ENCODE measurements around the gene FNTB. TPM values are rescaled to one million over a fixed set of nuclear protein-coding genes. Genes with fewer than 3 reads are reported as not detected.
"Not testable (repeated sequence)": the region's sequence is repeated elsewhere in the genome, so short reads cannot be mapped to it uniquely, and the experiment has no call there.

Gene FNTB
- total and polyA plus RNA-seq, 5 experiments from 2014 or later = 2.0 to 9.9 (median 7.7) TPM

- ATAC-seq (no peak), DNase-seq (no peak)
- no peaks in the 10 kb centered on the region for H3K9me3 Mint-ChIP-seq
- H3K27me3 Mint-ChIP-seq = no peaks in the 10 kb centered on the region
- POLR2A ChIA-PET = no interaction called here
- H3K27ac Mint-ChIP-seq = peak overlapping the region in 1 of 10 donors; percentile 67
- H3K4me3 Mint-ChIP-seq = no peak overlapping the region
- H3K4me1 Mint-ChIP-seq = peaks cover 0 to 4% (median 1%) of the 10 kb centered on the region in 4 donors
- peaks cover 0 to 73% (median 23%) of the 10 kb centered on the region in 3 donors for H3K36me3 Mint-ChIP-seq
These were observed 24.8 kb downstream of the FNTB start for GRCh38 chr14:65011538-65011937.

DNA sequence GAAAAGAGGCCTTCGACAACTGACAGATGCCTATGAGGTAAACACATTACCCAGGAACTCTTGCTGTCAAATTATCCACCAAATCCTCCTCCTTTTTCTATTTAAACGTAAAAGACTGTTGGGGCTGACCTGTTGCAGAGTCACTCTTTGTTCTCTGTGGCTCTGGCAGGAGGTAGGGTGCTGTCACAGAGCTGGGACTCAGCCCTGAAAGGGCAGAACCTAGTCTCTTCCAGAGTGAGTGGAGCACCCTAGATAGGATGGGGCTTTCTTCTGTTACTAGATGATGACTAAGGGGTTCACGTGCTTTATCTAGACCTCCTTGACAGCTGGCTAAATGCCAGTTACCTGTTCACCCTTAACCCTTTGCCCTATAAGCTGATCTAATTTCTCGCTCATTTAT lies 25.7 kb downstream of the FNTB start:
- Mint-ChIP-seq H3K27me3 (no peaks in the 10 kb centered on the region), H3K9me3 (no peaks in the 10 kb centered on the region), H3K27ac (peak overlapping the region in 1 of 10 donors; percentile 13), H3K4me1 (peaks cover 0 to 4% (median 1%) of the 10 kb centered on the region in 4 donors), H3K36me3 (peaks cover 0 to 75% (median 24%) of the 10 kb centered on the region in 3 donors), H3K4me3 (no peak overlapping the region)
- POLR2A ChIA-PET = no interaction called here
- no peak for ATAC-seq
- no peak for DNase-seq

- no peaks in the 10 kb centered on the region for H3K9me3 Mint-ChIP-seq
- peaks cover 0 to 4% (median 0%) of the 10 kb centered on the region in 4 donors for H3K4me1 Mint-ChIP-seq
- no peaks in the 10 kb centered on the region for H3K27me3 Mint-ChIP-seq
- H3K36me3 Mint-ChIP-seq = peaks cover 0 to 61% (median 24%) of the 10 kb centered on the region in 3 donors
- H3K4me3 Mint-ChIP-seq = no peak overlapping the region
- ATAC-seq = no peak
- POLR2A ChIA-PET = interaction anchor here (0.7 kb wide), 1 partner anchor 54 kb away, joined by 3 read pairs; no protein-coding TSS in a partner anchor
- H3K27ac Mint-ChIP-seq = no peak overlapping the region
- DNase-seq = no peak
These were observed 28.7 kb downstream of the FNTB start for GRCh38 chr14:65015391-65015790.

DNA sequence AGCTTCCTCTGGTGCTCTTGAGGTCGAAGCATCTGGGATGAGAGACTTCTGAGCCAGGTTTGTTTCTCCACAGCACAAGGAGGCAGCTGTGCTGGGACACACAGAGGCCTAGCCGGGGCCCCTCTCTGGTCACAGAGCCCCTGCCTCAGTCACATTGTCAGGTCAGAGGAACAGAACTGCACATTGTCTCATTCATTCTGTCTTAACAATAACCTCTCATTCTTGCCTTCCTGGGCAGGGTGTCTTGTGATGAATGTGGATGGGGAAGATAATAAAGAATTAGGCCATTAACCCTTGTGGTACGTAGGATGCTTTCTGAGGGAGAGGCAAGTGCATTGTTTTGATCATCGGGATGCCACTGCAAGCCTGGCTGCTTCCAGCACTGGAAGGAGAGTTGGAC lies 29.8 kb downstream of the FNTB start:
- no peak for DNase-seq

DNA sequence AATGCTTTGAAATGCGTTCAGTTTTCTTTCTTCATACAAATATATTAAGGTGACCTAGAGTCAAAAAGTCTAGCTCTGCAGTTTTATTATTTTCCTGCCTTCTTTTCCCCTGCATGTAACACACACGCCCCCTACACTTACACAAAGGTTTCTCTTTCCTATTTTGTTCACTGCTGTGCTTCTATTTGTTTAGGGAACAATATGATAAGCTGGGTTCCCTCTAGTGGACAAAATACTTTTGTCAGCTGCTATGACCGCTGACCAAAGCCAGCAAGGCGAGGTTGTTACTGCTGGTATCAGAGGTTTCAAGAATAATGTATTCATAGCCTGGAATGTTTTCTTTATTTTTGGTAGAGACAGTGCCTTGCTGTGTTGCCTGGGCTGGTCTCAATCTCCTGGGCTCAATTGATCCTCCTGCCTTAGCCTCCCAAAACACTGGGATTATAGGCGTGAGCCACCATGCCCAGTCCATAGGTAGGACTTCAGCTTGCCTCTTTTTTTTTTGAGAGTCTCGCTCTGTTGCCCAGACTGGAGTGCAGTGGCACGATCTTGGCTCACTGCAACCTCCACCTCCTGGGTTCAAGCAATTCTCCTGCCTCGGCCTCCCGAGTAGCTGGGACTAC lies 33.4 kb downstream of the FNTB start:
- no peaks in the 10 kb centered on the region for H3K27me3 Mint-ChIP-seq
- POLR2A ChIA-PET = interaction anchor here (0.6 to 1.3 kb wide), 4 partner anchors 33 to 488 kb away, joined by 3 to 5 read pairs (median 3); partner anchors contain the start of gene FNTB
- H3K36me3 Mint-ChIP-seq = peaks cover 0 to 34% (median 12%) of the 10 kb centered on the region in 3 donors
- H3K27ac Mint-ChIP-seq = peak overlapping the region in 3 of 10 donors; percentile 41 to 58 (median 44)
- H3K9me3 Mint-ChIP-seq = no peaks in the 10 kb centered on the region
- no peak overlapping the region for H3K4me3 Mint-ChIP-seq
- H3K4me1 Mint-ChIP-seq = peaks cover 0 to 4% (median 0%) of the 10 kb centered on the region in 4 donors
- DNase-seq (peak in 2 of 10 donors; percentile 7 to 10), ATAC-seq (no peak)

More for the DNA sequence above, 29.8 kb downstream of the FNTB start:
- POLR2A ChIA-PET = no interaction called here
- peaks cover 0 to 4% (median 0%) of the 10 kb centered on the region in 4 donors for H3K4me1 Mint-ChIP-seq
- no peak overlapping the region for H3K4me3 Mint-ChIP-seq
- H3K27me3 Mint-ChIP-seq = no peaks in the 10 kb centered on the region
- H3K27ac Mint-ChIP-seq = no peak overlapping the region
- no peaks in the 10 kb centered on the region for H3K9me3 Mint-ChIP-seq
- peaks cover 0 to 53% (median 24%) of the 10 kb centered on the region in 3 donors for H3K36me3 Mint-ChIP-seq
- no peak for ATAC-seq

- DNase-seq (no peak), ATAC-seq (no peak)
- Mint-ChIP-seq H3K36me3 (peaks cover 0 to 46% (median 11%) of the 10 kb centered on the region in 3 donors), H3K4me3 (no peak overlapping the region), H3K4me1 (peaks cover 0 to 3% (median under 1%) of the 10 kb centered on the region in 4 donors), H3K27me3 (no peaks in the 10 kb centered on the region), H3K9me3 (no peaks in the 10 kb centered on the region), H3K27ac (no peak overlapping the region)
- POLR2A ChIA-PET = no interaction called here
These were observed 38.3 kb downstream of the FNTB start for GRCh38 chr14:65024957-65025356.

GRCh38 chr14:65025818-65026217 lies 39.1 kb downstream of the FNTB start:
- H3K36me3 Mint-ChIP-seq = peaks cover 0 to 52% (median 11%) of the 10 kb centered on the region in 3 donors
- peaks cover 0 to 3% (median 0%) of the 10 kb centered on the region in 4 donors for H3K4me1 Mint-ChIP-seq
- POLR2A ChIA-PET = no interaction called here
- H3K9me3 Mint-ChIP-seq = no peaks in the 10 kb centered on the region
- no peak for DNase-seq
- no peaks in the 10 kb centered on the region for H3K27me3 Mint-ChIP-seq
- H3K27ac Mint-ChIP-seq = no peak overlapping the region
- no peak overlapping the region for H3K4me3 Mint-ChIP-seq
- ATAC-seq = no peak

DNA sequence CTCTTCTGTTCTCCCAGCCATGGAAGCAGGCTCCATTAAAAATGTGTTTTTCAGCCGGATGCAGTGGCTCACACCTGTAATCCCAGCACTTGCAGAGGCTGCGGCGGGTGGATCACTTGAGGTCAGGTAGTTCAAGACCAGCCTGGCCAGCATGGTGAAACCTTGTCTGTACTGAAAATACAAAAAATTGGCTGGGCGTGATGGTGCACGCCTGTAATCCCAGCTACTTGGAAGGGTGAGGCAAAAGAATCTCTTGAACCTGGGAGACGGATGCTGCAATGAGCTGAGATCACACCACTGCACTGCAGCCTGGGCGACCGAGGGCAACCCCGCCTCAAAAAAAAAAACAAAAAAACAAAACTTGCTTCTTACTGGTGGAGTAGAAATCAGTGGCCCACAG lies 39.8 kb downstream of the FNTB start:
- Mint-ChIP-seq H3K4me3 (no peak overlapping the region), H3K4me1 (peaks cover 0 to 3% (median 0%) of the 10 kb centered on the region in 4 donors), H3K9me3 (no peaks in the 10 kb centered on the region), H3K27me3 (no peaks in the 10 kb centered on the region), H3K27ac (no peak overlapping the region), H3K36me3 (peaks cover 0 to 55% (median 11%) of the 10 kb centered on the region in 3 donors)
- DNase-seq = no peak
- POLR2A ChIA-PET = no interaction called here
- no peak for ATAC-seq

GRCh38 chr14:65027127-65027799 lies 40.6 kb downstream of the FNTB start:
- ATAC-seq (no peak), DNase-seq (no peak)
- POLR2A ChIA-PET = no interaction called here
- Mint-ChIP-seq H3K27ac (peak overlapping the region in 3 of 10 donors; percentile 27 to 46 (median 34)), H3K4me3 (no peak overlapping the region), H3K4me1 (peaks cover 0 to 3% (median 0%) of the 10 kb centered on the region in 4 donors), H3K27me3 (no peaks in the 10 kb centered on the region), H3K9me3 (no peaks in the 10 kb centered on the region), H3K36me3 (peaks cover 0 to 57% (median 13%) of the 10 kb centered on the region in 3 donors)

GRCh38 chr14:65028937-65029336 lies 42.2 kb downstream of the FNTB start:
- POLR2A ChIA-PET = no interaction called here

DNA sequence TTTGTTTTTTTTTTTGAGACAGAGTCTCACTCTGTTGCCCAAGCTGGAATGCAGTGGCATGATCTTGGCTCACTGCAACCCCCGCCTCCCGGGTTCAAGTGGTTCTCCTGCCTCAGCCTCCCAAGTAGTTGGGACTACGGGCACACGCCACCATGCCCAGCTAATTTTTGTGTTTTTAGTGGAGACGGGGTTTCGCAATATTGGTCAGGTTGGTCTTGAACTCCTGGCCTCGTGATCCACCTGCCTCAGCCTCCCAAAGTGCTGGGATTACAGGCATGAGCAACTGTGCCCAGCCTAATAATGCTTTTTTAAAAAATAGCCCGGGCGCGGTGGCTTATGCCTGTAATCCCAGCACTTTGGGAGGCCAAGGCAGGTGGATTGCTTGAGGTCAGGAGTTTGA lies 44.6 kb downstream of the FNTB start:
- H3K27me3 Mint-ChIP-seq, H3K9me3 Mint-ChIP-seq, H3K4me3 Mint-ChIP-seq, H3K27ac Mint-ChIP-seq, POLR2A ChIA-PET, ATAC-seq, H3K4me1 Mint-ChIP-seq, DNase-seq: not testable (repeated sequence)
- H3K36me3 Mint-ChIP-seq = peaks cover 12 to 82% (median 16%) of the 10 kb centered on the region in 3 donors

More at GRCh38 chr14:65028937-65029336, 42.2 kb downstream of the FNTB start:
- no peak for ATAC-seq
- Mint-ChIP-seq H3K27ac (peak overlapping the region in 1 of 10 donors; percentile 53), H3K36me3 (peaks cover 5 to 65% (median 16%) of the 10 kb centered on the region in 3 donors), H3K4me1 (peaks cover 0 to 3% (median 0%) of the 10 kb centered on the region in 4 donors), H3K27me3 (no peaks in the 10 kb centered on the region), H3K9me3 (no peaks in the 10 kb centered on the region), H3K4me3 (no peak overlapping the region)
- no peak for DNase-seq

- Mint-ChIP-seq H3K4me1 (peaks cover 0 to 2% (median 0%) of the 10 kb centered on the region in 4 donors), H3K27me3 (no peaks in the 10 kb centered on the region), H3K9me3 (no peaks in the 10 kb centered on the region), H3K27ac (no peak overlapping the region), H3K4me3 (no peak overlapping the region), H3K36me3 (peaks cover 12 to 77% (median 15%) of the 10 kb centered on the region in 3 donors)
- no peak for ATAC-seq
- POLR2A ChIA-PET = no interaction called here
- DNase-seq = no peak
These were observed 45.6 kb downstream of the FNTB start for GRCh38 chr14:65032319-65032718.

DNA sequence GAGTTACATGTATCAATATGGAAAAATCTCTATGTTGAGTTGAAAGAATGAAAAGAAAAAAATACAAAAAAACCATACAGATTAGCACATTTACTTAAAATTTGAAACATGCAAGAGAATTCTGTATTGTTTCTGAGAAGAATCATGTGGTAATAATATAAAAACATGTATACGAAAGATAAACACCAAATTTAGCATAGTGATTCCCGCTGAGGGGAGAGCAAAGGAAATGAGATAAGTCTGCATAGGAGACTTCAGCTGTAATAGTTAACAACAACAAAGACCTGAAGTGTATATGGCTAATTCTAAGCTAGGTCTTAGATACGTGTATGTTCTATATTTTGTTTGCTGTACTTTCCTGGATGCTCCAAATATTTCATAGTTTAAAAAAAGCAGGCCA lies 46.5 kb downstream of the FNTB start:
- peaks cover 0 to 2% (median 0%) of the 10 kb centered on the region in 4 donors for H3K4me1 Mint-ChIP-seq
- no peak for DNase-seq
- no peaks in the 10 kb centered on the region for H3K27me3 Mint-ChIP-seq
- no peak overlapping the region for H3K4me3 Mint-ChIP-seq
- peak overlapping the region in 2 of 10 donors; percentile 13 to 27 for H3K27ac Mint-ChIP-seq
- no peak for ATAC-seq
- no peaks in the 10 kb centered on the region for H3K9me3 Mint-ChIP-seq
- POLR2A ChIA-PET = no interaction called here
- H3K36me3 Mint-ChIP-seq = peaks cover 12 to 70% (median 12%) of the 10 kb centered on the region in 3 donors

Measured in naive thymus-derived CD8-positive, alpha-beta T cell (primary cell).